DMS53 treated with DMSO at 0.1 percent for 48 hours (cell line): ENCODE data around the gene IL17RB.

Source experiments
- DNase-seq: peaks from one replicate; lab custom pipeline; 2025; ENCODE audit not compliant: unreplicated experiment; lab: John Stamatoyannopoulos, UW

The IL17RB gene, protein sequence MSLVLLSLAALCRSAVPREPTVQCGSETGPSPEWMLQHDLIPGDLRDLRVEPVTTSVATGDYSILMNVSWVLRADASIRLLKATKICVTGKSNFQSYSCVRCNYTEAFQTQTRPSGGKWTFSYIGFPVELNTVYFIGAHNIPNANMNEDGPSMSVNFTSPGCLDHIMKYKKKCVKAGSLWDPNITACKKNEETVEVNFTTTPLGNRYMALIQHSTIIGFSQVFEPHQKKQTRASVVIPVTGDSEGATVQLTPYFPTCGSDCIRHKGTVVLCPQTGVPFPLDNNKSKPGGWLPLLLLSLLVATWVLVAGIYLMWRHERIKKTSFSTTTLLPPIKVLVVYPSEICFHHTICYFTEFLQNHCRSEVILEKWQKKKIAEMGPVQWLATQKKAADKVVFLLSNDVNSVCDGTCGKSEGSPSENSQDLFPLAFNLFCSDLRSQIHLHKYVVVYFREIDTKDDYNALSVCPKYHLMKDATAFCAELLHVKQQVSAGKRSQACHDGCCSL

GRCh38 chr3:53846134-53846850 is at the start of gene IL17RB, which contains the start of gene CHDH:
IL17RB (plus strand) TSS chr3:53846568; CDS start chr3:53846589, 21 bp downstream.
CHDH (minus strand) TSS chr3:53846419; CDS start chr3:53824008, 22,411 bp downstream.
- DNase-seq: peak; percentile 6

DNA sequence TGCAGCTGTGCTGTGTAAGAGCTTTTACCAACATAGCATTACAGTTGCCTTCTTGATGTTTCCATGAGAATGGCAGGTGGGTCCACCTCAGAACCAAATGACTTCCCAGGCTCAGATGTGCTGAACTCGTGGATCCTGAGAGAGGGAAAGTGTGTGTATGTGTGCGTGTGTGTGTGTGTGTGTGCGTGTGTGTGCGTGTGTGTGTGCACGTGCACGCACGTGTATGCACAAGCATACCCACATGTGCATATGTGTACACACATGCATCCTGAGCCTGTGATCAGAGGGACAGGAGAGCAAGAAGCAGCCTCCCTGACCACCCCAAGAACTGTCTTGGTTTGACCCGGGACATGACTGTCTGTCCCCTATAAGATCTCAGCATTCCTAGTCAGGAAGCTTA is 48.2 kb upstream of the IL17RB start:
- no peak for DNase-seq

- DNase-seq: no peak
These were observed 47.0 kb upstream of the IL17RB start for GRCh38 chr3:53799338-53799865.

DNA sequence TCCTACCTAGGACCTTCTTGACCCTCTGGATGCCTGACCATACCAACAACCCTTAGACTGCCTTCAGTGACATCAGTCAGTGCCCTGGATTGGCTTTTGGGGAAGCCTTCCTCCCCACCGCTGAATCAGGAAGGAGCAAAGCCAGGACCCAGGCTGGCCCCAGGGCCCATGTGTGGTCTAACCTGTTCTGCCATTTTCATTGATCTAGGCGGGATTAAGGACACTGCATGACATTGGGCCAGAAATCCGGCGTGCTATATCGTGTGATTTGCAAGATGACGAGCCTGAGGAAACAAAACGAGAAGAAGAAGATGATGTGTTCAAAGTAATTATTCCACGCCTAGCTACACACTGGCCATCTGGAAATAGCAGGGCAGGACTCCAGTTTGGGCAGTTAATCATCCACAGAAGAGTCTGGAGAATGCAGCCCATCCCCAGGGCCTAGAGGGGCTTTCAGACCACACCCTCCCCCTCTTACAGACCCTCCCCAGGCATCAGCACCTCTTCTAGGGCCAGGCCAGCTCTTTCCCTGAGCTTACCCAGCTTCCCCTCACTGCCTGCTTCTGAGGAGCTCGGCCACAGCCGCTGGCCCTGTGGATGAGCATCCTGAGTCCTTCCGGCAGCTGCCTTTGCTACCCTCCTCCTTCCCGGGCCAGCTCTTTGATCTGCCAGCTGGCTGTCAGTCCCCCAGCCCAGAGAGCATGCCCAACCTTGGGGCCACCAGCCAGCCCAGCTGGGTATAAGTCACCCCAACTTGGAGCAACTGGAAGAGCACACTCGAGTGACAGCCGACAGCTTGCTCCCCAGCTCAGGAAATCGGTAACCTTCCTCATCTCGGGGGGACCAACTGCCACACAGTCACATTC is 46.1 kb upstream of the IL17RB start:
- DNase-seq: no peak

DNA sequence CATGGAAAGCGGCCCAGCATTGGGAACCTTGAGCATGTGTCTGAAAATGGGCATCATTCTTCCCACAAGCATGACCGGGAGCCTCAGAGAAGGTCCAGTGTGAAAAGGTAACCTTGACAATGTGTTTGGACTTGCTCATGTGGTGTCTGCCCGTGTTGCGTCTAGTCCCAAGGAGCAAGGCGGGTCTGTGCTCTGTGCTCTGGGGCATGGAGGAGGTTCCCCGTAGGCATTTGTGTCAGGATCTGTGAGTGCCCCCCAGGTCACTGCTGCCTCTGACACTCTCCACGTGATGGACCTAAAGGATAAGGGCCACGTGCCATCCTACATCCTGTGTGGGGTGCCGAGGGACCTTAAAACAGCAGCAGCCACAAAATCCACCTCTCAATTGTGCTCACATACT is 45.0 kb upstream of the IL17RB start:
- no peak for DNase-seq

- no peak for DNase-seq
These were observed 44.0 kb upstream of the IL17RB start for GRCh38 chr3:53802256-53802880.

DNA sequence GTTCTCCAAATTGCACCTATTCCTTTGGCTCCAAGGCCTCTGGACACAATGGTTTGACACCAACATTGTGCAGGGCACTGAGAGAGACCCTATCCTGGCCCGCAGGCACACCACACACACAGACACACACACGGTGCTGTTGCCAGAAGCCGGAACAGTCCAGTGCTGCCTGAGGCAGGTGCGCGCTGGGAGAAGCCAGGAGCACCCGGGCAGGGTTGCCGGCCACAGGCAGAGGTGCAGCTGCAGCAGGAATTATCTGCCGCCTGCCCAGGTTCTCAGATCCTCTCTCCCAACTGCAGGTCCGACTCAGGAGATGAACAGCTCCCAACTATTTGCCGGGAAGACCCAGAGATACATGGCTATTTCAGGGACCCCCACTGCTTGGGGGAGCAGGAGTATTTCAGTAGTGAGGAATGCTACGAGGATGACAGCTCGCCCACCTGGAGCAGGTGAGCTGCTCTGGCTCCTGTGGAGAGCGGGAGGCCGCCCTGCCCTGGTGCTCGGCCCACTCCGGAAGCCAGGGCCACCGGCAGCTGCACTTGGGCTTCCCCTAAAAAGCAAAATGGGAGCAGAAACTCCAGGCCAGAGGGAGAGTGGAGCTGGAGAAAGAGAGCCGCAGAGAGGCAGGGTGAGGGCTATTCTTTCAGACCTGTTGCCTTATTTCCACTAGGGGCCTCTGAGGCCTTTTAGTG is 43.1 kb upstream of the IL17RB start:
- DNase-seq: peak; percentile 6

- DNase-seq: no peak
These were observed 42.3 kb upstream of the IL17RB start for GRCh38 chr3:53803816-53804695.

DNA sequence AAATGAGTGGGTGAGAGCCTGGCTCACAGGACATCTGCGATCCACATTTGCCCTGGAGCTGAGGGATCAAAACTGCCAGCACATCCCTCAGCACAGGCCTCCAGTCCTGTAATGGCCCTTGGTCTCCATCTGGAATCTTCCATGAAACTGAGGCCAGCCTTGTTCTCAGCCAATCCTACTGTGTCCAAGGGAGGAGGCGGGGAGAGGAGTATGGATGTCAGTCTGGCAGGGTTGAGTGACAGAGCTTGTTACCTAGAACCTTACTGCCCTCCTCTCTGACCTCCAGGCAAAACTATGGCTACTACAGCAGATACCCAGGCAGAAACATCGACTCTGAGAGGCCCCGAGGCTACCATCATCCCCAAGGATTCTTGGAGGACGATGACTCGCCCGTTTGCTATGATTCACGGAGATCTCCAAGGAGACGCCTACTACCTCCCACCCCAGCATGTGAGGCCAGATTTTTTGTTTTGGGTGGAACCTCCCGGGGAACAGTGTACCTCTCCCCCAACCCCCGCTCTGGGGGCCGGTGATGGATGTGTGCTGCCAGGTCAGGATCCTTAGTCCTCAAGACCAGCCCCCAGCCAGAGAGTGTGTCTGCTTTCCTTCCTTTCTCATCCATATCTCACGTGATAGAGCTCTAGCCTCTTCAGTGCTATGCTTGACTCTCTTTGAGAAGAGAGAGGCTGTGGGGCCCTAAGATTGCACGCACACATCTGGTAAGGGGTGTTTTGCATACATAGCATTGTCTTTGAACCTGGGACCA is 41.5 kb upstream of the IL17RB start:
- no peak for DNase-seq

GRCh38 chr3:53805463-53806159 is 40.8 kb upstream of the IL17RB start:
- DNase-seq: no peak

DNA sequence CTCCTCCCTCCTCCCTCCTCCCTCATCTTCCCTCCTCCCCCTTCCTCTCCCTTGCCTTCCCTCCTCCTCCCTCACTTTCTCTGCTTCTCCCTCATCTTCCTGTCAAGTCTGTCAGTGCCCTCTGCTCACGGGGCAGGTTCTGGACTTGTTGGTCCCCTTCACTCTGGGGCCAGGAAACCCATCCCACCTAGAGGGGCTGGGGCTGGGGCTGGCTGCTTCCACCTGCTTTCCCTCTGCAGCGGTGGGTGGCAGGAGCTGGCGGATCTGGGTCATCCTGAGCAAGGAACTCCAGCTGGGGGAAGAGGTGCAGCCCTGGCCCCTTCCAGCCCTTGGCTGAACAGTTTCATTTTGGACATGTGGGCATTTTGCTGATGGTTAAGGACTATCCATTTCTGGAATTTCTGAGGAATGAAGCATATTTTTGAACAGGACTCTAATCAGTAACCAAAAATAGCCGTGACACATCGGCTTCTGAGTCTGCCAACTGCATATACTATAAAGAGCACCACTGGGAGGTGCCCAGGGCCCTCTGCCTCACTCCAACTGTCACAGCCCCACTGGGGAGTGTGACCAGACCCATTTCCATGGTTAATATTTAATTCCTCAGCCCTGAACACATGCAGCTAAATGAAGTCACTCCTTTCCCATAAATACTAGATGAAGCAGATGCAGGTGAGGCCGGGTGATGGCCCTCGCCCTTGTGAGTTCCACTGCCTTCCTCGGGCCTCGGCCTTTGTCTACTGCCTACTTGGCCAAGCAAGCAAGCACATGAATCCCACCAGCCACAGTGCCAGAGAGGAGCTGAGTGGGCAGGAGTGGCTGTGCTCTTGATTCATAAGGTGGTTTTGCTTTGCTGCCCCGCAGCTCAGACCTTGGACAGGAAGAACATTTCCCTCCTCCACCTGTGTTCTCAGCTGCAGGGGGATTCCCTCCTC is 39.9 kb upstream of the IL17RB start:
- DNase-seq: peak; percentile 16

GRCh38 chr3:53807117-53807810 is 39.1 kb upstream of the IL17RB start:
- DNase-seq: no peak

GRCh38 chr3:53808496-53808895 is 37.9 kb upstream of the IL17RB start:
- DNase-seq: no peak

DNA sequence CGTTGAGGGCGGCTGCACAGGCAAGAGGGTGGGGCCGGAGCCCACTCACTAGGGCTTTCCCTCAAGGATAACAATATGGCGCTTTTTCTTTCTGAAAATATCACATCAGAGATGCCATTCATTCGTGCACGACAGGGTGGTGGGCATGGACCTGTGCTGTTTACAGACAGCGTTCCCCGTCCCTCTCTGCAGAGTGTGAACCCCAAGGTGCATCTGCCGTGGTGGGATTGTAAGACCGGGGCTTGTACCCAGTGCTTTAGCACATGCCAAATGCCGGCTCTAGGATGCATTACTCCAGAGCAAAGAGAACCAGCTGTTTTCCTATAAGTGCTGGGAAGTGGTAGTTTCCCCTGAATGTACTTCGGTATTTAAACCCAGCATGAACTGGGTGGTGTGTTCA is 37.1 kb upstream of the IL17RB start:
- DNase-seq: no peak

DNA sequence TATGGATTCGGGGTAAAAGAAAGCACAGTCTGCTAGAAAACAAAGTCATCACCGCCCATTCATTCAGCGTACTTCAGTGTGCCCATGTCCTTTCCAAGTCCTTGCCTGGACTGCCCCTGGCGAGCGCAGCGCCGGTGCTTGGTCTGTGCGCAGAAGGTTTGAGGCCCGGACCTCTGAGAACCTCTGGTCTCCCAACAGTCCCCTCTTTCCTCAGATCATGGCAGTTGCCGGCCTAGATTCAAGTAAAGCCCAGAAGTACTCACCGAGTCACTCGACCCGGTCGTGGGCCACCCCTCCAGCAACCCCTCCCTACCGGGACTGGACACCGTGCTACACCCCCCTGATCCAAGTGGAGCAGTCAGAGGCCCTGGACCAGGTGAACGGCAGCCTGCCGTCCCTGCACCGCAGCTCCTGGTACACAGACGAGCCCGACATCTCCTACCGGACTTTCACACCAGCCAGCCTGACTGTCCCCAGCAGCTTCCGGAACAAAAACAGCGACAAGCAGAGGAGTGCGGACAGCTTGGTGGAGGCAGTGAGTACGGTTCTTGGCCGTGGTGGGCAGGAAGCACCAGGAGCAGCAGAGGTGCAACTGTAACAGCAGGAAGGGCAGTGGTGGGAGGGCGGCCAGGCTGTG is 36.5 kb upstream of the IL17RB start:
- DNase-seq: no peak
